HEK293 (cell line): ENCODE results near the gene LSMEM2.

ENCODE experiments used
- GLI2 ChIP-seq: fragments of 450-650 bp; formaldehyde crosslinking; IDR thresholded peaks from 2 replicates; pipeline ENCODE4; 2017; ENCODE audit warnings: missing biosample characterization, missing genetic modification characterization, low read depth, borderline replicate concordance
- GLI4 ChIP-seq: fragments of 450-650 bp; formaldehyde crosslinking; IDR thresholded peaks from 2 replicates; pipeline ENCODE4 v1.5.1; 2016; ENCODE audit warnings: missing biosample characterization, missing genetic modification characterization
- REPIN1 ChIP-seq: fragments of 450-650 bp; formaldehyde crosslinking; IDR thresholded peaks from 2 replicates; pipeline ENCODE4 v1.5.1; 2017; ENCODE audit warnings: missing biosample characterization, missing genetic modification characterization, low read depth
- ZBTB1 ChIP-seq: fragments of 450-650 bp; formaldehyde crosslinking; IDR thresholded peaks from 2 replicates; pipeline ENCODE4 v1.5.1; 2016; ENCODE audit warnings: missing biosample characterization, missing genetic modification characterization
- ZNF140 ChIP-seq: fragments of 450-650 bp; formaldehyde crosslinking; IDR thresholded peaks from 2 replicates; pipeline ENCODE4 v1.5.1; 2016; ENCODE audit warnings: missing biosample characterization, missing genetic modification characterization
- ZNF174 ChIP-seq: fragments of 450-650 bp; formaldehyde crosslinking; IDR thresholded peaks from 2 replicates; pipeline ENCODE4 v1.5.0; 2017; ENCODE audit warnings: missing biosample characterization, mild to moderate bottlenecking, missing genetic modification characterization
- ZNF18 ChIP-seq: fragments of 450-650 bp; formaldehyde crosslinking; IDR thresholded peaks from 2 replicates; pipeline ENCODE4 v1.5.1; 2016; ENCODE audit warnings: missing biosample characterization, missing genetic modification characterization
- ZNF23 ChIP-seq: fragments of 450-650 bp; formaldehyde crosslinking; IDR thresholded peaks from 2 replicates; pipeline ENCODE4 v1.5.1; 2016; ENCODE audit warnings: missing biosample characterization, missing genetic modification characterization, borderline replicate concordance
- ZNF335 ChIP-seq: fragments of 450-650 bp; formaldehyde crosslinking; conservative IDR thresholded peaks from 2 replicates; pipeline ENCODE4 v1.5.1; 2016; ENCODE audit warnings: missing biosample characterization, missing genetic modification characterization
- ZNF362 ChIP-seq: fragments of 450-650 bp; formaldehyde crosslinking; IDR thresholded peaks from 2 replicates; pipeline ENCODE4 v1.5.1; 2016; ENCODE audit warnings: missing biosample characterization, missing genetic modification characterization
- ZNF426 ChIP-seq: fragments of 450-650 bp; formaldehyde crosslinking; IDR thresholded peaks from 2 replicates; pipeline ENCODE4 v1.5.1; 2017; ENCODE audit warnings: missing biosample characterization, missing genetic modification characterization, mild to moderate bottlenecking, inconsistent platforms, moderate library complexity
- ZNF514 ChIP-seq: fragments of 450-650 bp; formaldehyde crosslinking; IDR thresholded peaks from 2 replicates; pipeline ENCODE4 v1.5.1; 2016; ENCODE audit warnings: missing biosample characterization, missing genetic modification characterization
- ZNF555 ChIP-seq: fragments of 450-650 bp; formaldehyde crosslinking; conservative IDR thresholded peaks from 2 replicates; pipeline ENCODE4 v1.5.1; 2017; ENCODE audit warnings: missing biosample characterization, mild to moderate bottlenecking, missing genetic modification characterization, inconsistent platforms
- ZNF560 ChIP-seq: fragments of 450-650 bp; formaldehyde crosslinking; IDR thresholded peaks from 2 replicates; pipeline ENCODE4 v1.5.1; 2017; ENCODE audit warnings: missing biosample characterization, missing genetic modification characterization, borderline replicate concordance
- ZNF585B ChIP-seq: fragments of 450-650 bp; formaldehyde crosslinking; IDR thresholded peaks from 2 replicates; pipeline ENCODE4 v1.5.1; 2016; ENCODE audit warnings: missing biosample characterization, missing genetic modification characterization
- ZNF600 ChIP-seq: fragments of 450-650 bp; formaldehyde crosslinking; IDR thresholded peaks from 2 replicates; pipeline ENCODE4 v1.5.1; 2016; ENCODE audit warnings: missing biosample characterization, missing genetic modification characterization
- ZNF621 ChIP-seq: fragments of 450-650 bp; formaldehyde crosslinking; IDR thresholded peaks from 2 replicates; pipeline ENCODE4 v1.5.1; 2017; ENCODE audit warnings: missing biosample characterization, missing genetic modification characterization
- ZNF626 ChIP-seq: fragments of 450-650 bp; sonication (Bioruptor Pico); formaldehyde crosslinking; IDR thresholded peaks from 2 replicates; pipeline ENCODE4 v1.5.1; 2018; ENCODE audit warnings: missing biosample characterization, missing genetic modification characterization, inconsistent platforms
- ZNF660 ChIP-seq: fragments of 450-650 bp; IDR thresholded peaks from 2 replicates; pipeline ENCODE4 v1.5.1; 2018; ENCODE audit warnings: missing biosample characterization, mild to moderate bottlenecking, missing genetic modification characterization
- ZNF664 ChIP-seq: fragments of 450-650 bp; formaldehyde crosslinking; IDR thresholded peaks from 2 replicates; pipeline ENCODE4 v1.5.1; 2016; ENCODE audit warnings: missing biosample characterization, missing genetic modification characterization
- ZNF747 ChIP-seq: fragments of 450-650 bp; formaldehyde crosslinking; IDR thresholded peaks from 2 replicates; pipeline ENCODE4 v1.5.1; 2016; ENCODE audit warnings: missing biosample characterization, missing genetic modification characterization
- ZNF791 ChIP-seq: fragments of 450-650 bp; formaldehyde crosslinking; IDR thresholded peaks from 2 replicates; pipeline ENCODE4 v1.5.1; 2016; ENCODE audit warnings: missing biosample characterization, missing genetic modification characterization
- ZNF792 ChIP-seq: fragments of 450-650 bp; formaldehyde crosslinking; IDR thresholded peaks from 2 replicates; pipeline ENCODE4 v1.5.1; 2016; ENCODE audit warnings: missing biosample characterization, missing genetic modification characterization
- ZNF843 ChIP-seq: fragments of 450-650 bp; formaldehyde crosslinking; IDR thresholded peaks from 2 replicates; pipeline ENCODE4 v1.5.1; 2016; ENCODE audit warnings: missing biosample characterization, missing genetic modification characterization
- ZSCAN16 ChIP-seq: fragments of 450-650 bp; formaldehyde crosslinking; IDR thresholded peaks from 2 replicates; pipeline ENCODE4 v1.5.1; 2016; ENCODE audit warnings: missing biosample characterization, missing genetic modification characterization
- ZSCAN23 ChIP-seq: fragments of 450-650 bp; formaldehyde crosslinking; IDR thresholded peaks from 2 replicates; pipeline ENCODE4 v1.5.1; 2016; ENCODE audit warnings: missing biosample characterization, missing genetic modification characterization
- TF ChIP-seq, protein P1 (sequence below): fragments of 450-650 bp; formaldehyde crosslinking; IDR thresholded peaks from 2 replicates; pipeline ENCODE4 v1.5.1; 2016; ENCODE audit warnings: missing biosample characterization, missing genetic modification characterization, borderline replicate concordance
- TF ChIP-seq, protein P2 (sequence below): fragments of 450-650 bp; formaldehyde crosslinking; IDR thresholded peaks from 2 replicates; pipeline ENCODE4 v1.5.1; 2016; ENCODE audit warnings: missing biosample characterization, missing genetic modification characterization
- TF ChIP-seq, protein P3 (sequence below): fragments of 450-650 bp; formaldehyde crosslinking; IDR thresholded peaks from 2 replicates; pipeline ENCODE4 v1.5.1; 2017; ENCODE audit warnings: missing biosample characterization, missing genetic modification characterization

Gene LSMEM2

DNA sequence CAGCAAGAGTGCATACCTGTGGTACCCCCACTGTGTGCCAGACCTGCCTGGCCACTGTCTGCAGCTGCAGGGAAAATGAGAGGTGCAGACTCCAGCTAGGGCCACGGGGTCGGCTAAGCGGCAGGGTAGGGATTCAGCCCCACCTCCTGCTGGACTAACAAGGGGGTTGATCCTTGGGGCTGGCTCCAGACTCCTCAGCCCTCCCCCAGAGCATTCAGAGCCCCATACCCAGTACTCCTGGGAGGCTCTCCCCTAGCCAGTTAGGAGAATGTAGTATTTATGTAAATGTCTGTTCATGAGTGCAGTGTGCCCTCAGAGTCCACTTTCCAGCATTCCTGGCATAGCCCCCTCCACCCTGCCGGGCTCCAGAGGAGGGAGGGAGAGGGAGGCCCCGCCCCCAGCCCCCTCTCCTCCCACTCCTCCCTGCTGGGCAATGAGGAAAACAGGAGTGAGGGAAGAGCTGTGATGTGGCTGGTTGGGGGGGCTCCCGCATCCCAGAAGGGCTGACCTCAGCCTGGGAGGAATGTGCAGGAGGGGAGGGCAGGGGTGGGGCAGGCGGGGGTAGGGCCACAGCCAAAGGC, 14.4 kb upstream of the LSMEM2 start (continued):
- TF ChIP-seq ZNF555 (tag by site-specific recombination): no peak
- no peak for TF ChIP-seq ZSCAN23 (tag by site-specific recombination)
- TF ChIP-seq GLI4 (tag by site-specific recombination): no peak
- TF ChIP-seq ZNF747 (tag by site-specific recombination): no peak
- TF ChIP-seq ZNF621 (tag by site-specific recombination): no peak
- no peak for TF ChIP-seq GLI2
- TF ChIP-seq ZSCAN16: no peak
- TF ChIP-seq ZNF792 (tag by site-specific recombination): no peak
- TF ChIP-seq, protein P1, sequence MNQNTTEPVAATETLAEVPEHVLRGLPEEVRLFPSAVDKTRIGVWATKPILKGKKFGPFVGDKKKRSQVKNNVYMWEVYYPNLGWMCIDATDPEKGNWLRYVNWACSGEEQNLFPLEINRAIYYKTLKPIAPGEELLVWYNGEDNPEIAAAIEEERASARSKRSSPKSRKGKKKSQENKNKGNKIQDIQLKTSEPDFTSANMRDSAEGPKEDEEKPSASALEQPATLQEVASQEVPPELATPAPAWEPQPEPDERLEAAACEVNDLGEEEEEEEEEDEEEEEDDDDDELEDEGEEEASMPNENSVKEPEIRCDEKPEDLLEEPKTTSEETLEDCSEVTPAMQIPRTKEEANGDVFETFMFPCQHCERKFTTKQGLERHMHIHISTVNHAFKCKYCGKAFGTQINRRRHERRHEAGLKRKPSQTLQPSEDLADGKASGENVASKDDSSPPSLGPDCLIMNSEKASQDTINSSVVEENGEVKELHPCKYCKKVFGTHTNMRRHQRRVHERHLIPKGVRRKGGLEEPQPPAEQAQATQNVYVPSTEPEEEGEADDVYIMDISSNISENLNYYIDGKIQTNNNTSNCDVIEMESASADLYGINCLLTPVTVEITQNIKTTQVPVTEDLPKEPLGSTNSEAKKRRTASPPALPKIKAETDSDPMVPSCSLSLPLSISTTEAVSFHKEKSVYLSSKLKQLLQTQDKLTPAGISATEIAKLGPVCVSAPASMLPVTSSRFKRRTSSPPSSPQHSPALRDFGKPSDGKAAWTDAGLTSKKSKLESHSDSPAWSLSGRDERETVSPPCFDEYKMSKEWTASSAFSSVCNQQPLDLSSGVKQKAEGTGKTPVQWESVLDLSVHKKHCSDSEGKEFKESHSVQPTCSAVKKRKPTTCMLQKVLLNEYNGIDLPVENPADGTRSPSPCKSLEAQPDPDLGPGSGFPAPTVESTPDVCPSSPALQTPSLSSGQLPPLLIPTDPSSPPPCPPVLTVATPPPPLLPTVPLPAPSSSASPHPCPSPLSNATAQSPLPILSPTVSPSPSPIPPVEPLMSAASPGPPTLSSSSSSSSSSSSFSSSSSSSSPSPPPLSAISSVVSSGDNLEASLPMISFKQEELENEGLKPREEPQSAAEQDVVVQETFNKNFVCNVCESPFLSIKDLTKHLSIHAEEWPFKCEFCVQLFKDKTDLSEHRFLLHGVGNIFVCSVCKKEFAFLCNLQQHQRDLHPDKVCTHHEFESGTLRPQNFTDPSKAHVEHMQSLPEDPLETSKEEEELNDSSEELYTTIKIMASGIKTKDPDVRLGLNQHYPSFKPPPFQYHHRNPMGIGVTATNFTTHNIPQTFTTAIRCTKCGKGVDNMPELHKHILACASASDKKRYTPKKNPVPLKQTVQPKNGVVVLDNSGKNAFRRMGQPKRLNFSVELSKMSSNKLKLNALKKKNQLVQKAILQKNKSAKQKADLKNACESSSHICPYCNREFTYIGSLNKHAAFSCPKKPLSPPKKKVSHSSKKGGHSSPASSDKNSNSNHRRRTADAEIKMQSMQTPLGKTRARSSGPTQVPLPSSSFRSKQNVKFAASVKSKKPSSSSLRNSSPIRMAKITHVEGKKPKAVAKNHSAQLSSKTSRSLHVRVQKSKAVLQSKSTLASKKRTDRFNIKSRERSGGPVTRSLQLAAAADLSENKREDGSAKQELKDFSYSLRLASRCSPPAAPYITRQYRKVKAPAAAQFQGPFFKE (tag by site-specific recombination): no peak
- no peak for TF ChIP-seq ZBTB1
- no peak for TF ChIP-seq ZNF174 (tag by site-specific recombination)
- TF ChIP-seq ZNF426 (tag by site-specific recombination): no peak
- TF ChIP-seq ZNF18 (tag by site-specific recombination): no peak
- TF ChIP-seq ZNF843 (tag by site-specific recombination): no peak
- peak; percentile 66 for TF ChIP-seq ZNF600 (tag by site-specific recombination)
- no peak for TF ChIP-seq ZNF560 (tag by site-specific recombination)
- TF ChIP-seq ZNF335 (tag by site-specific recombination): 0 out of 2 replicates have a peak, but pooled peaks have one; percentile 34
- no peak for TF ChIP-seq ZNF514
- 0 out of 2 replicates have a peak, but pooled peaks have one; percentile 56 for TF ChIP-seq ZNF660 (tag by site-specific recombination)
- no peak for TF ChIP-seq ZNF585B (tag by site-specific recombination)
- no peak for TF ChIP-seq ZNF626
- TF ChIP-seq ZNF664: no peak
- TF ChIP-seq ZNF791: no peak
- no peak for TF ChIP-seq ZNF140 (tag by site-specific recombination)
- TF ChIP-seq ZNF362 (tag by site-specific recombination): no peak
- TF ChIP-seq, protein P2, sequence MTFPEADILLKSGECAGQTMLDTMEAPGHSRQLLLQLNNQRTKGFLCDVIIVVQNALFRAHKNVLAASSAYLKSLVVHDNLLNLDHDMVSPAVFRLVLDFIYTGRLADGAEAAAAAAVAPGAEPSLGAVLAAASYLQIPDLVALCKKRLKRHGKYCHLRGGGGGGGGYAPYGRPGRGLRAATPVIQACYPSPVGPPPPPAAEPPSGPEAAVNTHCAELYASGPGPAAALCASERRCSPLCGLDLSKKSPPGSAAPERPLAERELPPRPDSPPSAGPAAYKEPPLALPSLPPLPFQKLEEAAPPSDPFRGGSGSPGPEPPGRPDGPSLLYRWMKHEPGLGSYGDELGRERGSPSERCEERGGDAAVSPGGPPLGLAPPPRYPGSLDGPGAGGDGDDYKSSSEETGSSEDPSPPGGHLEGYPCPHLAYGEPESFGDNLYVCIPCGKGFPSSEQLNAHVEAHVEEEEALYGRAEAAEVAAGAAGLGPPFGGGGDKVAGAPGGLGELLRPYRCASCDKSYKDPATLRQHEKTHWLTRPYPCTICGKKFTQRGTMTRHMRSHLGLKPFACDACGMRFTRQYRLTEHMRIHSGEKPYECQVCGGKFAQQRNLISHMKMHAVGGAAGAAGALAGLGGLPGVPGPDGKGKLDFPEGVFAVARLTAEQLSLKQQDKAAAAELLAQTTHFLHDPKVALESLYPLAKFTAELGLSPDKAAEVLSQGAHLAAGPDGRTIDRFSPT: 0 out of 2 replicates have a peak, but pooled peaks have one; percentile 17
- TF ChIP-seq REPIN1 (tag by site-specific recombination): no peak
- TF ChIP-seq, protein P3, sequence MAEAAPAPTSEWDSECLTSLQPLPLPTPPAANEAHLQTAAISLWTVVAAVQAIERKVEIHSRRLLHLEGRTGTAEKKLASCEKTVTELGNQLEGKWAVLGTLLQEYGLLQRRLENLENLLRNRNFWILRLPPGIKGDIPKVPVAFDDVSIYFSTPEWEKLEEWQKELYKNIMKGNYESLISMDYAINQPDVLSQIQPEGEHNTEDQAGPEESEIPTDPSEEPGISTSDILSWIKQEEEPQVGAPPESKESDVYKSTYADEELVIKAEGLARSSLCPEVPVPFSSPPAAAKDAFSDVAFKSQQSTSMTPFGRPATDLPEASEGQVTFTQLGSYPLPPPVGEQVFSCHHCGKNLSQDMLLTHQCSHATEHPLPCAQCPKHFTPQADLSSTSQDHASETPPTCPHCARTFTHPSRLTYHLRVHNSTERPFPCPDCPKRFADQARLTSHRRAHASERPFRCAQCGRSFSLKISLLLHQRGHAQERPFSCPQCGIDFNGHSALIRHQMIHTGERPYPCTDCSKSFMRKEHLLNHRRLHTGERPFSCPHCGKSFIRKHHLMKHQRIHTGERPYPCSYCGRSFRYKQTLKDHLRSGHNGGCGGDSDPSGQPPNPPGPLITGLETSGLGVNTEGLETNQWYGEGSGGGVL (tag by site-specific recombination): peak; percentile 99
- TF ChIP-seq ZNF23 (tag by site-specific recombination): no peak
